Anterior cingulate cortex (tissue), 58 donors: ENCODE results near the gene TOMM20.
A peak's percentile ranks its signal among the peaks of the same experiment; 100 is the strongest.

Experiments used
- DNase-seq, 58 donors: peaks; one replicate each; lab custom pipeline; 2025; lab: John Stamatoyannopoulos, UW

Gene TOMM20

GRCh38 chr1:235136111-235136510 is 7.5 kb upstream of the TOMM20 start:
- DNase-seq, result no peak

- DNase-seq, result no peak
Measured at GRCh38 chr1:235134171-235134570, 5.5 kb upstream of the TOMM20 start.

DNA sequence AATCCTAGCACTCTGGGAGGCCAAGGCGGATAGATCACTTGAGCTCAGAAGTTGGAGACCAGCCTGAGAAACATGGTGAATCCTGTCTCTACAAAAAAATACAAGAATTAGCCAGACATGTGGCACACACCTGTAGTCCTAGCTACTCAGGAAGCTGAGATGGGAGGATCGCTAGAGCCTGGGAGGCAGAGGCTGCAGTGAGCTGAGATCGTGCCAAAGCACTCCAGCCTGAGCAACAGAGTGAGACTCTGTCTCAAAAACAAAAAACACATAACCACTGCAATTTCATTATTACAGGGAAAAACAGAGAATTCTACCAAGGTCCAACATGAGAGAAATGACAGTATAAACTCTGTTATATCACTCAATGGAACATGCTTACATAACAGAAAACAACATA is 4.4 kb upstream of the TOMM20 start:
- no peak for DNase-seq

DNA sequence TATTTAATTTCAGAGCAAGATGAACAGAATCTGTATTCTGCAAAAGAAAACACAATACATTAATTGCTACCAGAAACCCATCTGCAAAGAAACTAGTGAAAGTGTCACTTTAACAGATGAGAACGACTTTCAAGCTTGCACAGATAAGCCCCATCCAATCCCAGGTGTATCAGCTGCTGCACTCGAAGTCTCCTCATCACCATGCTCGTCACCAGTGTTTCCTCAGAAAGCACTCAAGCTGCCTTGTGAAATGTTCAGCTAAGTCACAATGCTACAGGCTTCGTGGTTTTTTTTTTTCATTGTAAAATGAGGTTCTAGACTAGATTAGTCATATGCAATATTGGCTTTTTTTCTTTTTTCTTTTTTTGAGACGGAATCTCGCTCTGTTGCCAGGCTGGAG is 3.3 kb upstream of the TOMM20 start:
- no peak for DNase-seq

DNA sequence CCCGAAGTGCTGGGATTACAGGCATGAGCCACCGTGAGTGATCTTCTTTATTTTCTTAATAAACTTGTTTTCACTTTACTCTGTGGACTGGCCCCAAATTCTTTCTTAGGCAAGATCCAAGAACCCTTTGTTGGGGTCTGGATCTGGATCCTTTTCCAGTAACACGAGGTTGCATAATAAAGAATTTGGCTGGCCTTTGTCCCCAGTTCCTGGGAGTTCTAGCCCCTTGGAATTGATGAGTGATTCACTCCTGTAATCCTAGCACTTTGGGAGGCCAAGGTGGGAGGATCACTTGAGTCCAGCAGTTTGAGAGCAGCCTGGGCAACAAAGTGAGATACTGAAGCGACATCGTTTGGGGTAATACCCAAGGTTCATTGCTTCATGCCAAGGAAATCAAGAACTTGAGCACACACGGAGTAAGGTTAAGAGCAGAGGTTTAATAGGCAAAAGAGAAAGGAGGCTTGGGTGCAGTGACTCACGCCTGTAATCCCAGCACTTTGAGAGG is 2.2 kb upstream of the TOMM20 start:
- DNase-seq, result no peak

GRCh38 chr1:235129774-235130570 is 1.3 kb upstream of the TOMM20 start:
- DNase-seq, result no peak

GRCh38 chr1:235127732-235128455 is 743 bp downstream of the TOMM20 start:
- peak in 4 of 58 donors; percentile 21 to 49 (median 30) for DNase-seq

GRCh38 chr1:235127203-235127602 is 1.4 kb downstream of the TOMM20 start:
- no peak for DNase-seq

DNA sequence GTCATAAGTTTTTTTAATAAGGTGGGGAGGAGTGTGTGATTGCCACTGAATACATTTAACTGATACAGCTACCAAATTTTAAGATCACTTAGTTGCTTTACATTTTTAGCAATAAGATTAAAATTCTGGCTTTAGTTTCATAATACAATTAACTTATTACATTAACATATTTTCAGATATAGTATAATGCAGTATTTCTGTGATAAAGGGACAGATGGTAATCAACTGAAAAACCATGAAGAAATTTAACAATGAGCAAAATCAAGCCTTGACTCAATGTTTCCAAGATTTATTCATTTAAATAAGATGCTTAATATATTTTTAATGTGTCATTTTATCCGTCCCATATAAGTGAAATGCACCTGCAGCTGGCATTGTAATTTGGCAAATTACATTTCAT is 4.0 kb downstream of the TOMM20 start:
- no peak for DNase-seq

GRCh38 chr1:235124111-235124510 is 4.5 kb downstream of the TOMM20 start:
- no peak for DNase-seq

- no peak for DNase-seq
Measured at GRCh38 chr1:235122348-235122747, 6.3 kb downstream of the TOMM20 start.

- no peak for DNase-seq
Measured at GRCh38 chr1:235113183-235113917, 15.3 kb downstream of the TOMM20 start.

- no peak for DNase-seq
Measured at GRCh38 chr1:235112297-235113182, 16.1 kb downstream of the TOMM20 start.

GRCh38 chr1:235111107-235111506 is 17.5 kb downstream of the TOMM20 start:
- DNase-seq, result no peak

DNA sequence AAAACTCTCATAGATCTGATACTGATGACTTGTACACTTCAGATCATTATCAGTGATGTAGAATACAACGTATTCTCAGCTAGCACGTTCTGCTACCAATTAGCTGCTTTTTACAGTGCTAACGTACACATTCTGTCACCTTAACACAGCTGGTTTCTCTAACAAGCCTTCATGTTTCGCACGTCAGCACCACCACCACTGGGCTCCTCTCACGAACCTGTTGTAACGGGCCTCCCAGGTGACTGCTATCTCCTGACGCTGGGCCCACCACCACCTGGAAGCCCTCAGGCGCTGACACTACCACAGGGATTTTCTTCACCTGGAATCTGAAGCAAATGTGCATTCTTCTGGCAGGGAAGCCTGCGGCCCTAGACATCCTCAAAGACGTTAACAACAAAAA is 19.8 kb downstream of the TOMM20 start:
- DNase-seq, result no peak

DNA sequence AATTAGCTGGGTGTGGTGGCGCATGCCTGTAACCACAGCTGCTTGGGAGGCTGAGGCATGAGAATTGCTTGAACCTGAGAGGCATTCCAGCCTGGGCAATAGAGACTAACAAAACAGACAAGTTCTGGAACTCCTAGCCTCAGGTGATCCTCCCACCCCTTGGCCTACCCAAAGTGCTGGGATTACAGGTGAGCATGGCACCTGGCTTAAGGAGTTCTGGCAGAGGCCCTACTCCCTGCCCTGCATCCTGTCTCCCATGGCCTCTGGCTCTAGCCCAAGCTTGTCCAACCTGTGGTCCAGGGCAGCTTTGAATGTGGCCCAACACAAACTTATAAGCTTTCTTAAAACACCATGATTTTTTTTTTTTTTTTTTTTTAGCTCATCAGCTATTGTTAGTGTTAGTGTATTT is 20.4 kb downstream of the TOMM20 start:
- no peak for DNase-seq

GRCh38 chr1:235107368-235108184 is 21.1 kb downstream of the TOMM20 start:
- DNase-seq, result no peak

GRCh38 chr1:235106457-235106856 is 22.2 kb downstream of the TOMM20 start:
- no peak for DNase-seq
